Hippocampal formation (tissue), 2 donors: Measurements from ENCODE around the gene FNIP2.
"Not testable (repeated sequence)": the region's sequence is repeated elsewhere in the genome, so short reads cannot be mapped to it uniquely, and the experiment has no call there.

Source experiments
- DNase-seq, 2 donors: peaks; one replicate each; lab custom pipeline; 2025; lab: John Stamatoyannopoulos, UW

FNIP2 gene

DNA sequence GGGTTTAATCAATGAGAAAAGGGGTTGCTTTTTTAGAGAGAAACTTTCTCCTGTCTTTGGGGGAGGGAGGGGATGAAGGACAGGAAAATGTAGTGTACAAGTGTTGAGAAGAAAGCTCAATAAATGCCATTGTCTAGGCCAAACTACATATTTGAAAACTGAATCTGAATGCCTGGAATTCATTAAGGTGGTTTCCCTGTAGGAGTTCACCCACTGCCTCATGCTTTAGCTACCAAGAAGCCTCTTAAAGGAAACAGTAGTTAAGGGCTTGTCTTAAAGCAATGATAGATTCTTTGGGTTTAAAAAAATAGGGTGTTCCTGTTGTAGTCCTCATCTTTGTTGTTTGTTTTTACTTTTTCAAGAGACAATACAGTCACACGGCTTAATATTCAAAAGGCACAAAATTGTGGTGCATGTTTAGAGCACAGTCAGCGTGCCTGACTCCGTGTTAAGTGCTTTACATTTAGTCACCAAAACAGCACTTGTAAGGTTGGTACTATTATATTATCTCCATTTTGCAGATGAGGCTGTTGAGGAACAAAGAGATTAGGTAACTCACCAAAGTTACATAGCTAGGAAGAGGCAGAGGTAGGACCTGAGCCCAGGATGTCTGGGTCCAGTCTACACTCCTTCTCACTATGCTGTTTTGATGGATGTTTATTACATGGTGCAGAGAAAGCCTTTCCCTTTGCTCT, 46.0 kb downstream of the FNIP2 start:
- DNase-seq, result no peak

DNA sequence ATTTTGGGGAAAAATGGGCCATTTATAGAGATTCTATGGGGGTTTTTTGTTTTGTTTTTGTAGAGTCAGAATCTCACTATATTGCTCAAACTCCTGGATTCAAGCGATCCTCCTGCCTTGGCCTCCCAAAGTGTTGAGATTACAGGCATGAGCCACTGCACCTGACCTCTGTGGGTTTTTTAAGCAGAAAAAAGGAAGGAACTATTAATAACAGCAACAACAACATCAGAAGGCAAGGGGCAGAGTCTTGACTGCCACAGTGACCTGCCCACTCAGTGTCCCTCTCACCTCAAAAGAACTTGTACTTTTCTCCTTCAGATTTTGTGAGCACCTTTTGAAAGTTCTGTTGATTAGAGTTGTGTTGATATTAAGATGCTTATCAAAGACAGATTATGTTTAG, 48.1 kb downstream of the FNIP2 start:
- no peak for DNase-seq

DNA sequence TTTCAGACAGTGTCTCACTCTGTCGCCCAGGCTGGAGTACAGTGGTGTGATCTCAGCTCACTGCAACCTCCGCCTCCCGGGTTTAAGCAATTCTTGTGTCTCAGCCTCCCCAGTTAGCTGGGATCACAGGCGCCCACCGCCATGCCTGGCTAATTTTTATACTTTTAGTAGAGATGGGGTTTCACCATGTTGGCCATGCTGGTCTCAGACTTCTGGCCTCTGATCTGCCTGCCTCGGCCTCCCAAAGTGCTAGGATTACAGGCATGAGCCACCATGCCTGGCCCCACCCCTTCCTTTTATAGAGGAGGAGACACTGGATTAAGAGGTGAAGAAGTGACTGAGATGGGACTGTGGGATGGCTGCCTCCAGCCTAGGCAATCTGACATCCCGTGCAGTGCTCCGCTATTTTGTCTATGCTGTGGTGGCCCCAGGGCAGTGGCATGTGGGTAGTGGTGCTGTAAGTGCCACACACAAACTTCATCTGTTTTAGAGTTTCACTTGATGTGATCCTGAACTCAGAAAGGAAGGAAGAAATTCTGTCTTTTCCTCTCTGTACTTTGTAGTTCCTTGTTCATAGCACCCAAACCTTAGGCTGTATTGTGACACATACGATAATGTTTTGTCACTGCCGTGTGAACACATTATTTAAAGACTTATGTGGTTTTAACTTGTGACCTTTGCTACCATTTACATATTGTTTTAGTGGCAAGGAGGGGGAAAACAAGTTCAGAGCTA, 48.9 kb downstream of the FNIP2 start:
- no peak for DNase-seq

DNA sequence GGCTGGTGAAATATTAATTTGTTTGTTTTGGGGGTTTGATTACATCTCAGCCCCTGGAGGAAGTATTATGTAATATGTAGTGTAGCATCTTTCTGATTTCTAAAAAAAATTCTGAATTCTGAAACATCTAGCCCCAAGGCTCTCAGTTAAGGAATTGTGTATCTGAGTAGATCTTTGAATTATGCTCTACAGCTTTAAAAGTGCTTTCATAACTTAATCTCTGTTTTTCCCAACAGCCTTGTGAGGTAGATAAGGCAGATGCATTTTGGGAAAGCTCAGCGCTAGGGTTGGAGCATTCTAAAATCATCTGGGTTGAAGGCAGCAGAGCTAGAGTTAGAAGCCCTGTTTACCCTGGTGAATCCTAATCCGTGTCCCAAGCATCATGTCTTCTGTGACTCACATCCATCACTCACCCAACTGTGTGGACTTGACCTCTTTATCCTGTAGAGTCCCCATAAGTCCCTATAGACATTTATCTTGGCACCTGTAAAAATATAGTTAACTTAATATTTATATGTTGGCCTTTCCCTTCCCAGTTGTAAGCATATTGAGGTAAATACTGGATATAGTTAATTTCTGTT, 49.8 kb downstream of the FNIP2 start:
- no peak for DNase-seq

DNA sequence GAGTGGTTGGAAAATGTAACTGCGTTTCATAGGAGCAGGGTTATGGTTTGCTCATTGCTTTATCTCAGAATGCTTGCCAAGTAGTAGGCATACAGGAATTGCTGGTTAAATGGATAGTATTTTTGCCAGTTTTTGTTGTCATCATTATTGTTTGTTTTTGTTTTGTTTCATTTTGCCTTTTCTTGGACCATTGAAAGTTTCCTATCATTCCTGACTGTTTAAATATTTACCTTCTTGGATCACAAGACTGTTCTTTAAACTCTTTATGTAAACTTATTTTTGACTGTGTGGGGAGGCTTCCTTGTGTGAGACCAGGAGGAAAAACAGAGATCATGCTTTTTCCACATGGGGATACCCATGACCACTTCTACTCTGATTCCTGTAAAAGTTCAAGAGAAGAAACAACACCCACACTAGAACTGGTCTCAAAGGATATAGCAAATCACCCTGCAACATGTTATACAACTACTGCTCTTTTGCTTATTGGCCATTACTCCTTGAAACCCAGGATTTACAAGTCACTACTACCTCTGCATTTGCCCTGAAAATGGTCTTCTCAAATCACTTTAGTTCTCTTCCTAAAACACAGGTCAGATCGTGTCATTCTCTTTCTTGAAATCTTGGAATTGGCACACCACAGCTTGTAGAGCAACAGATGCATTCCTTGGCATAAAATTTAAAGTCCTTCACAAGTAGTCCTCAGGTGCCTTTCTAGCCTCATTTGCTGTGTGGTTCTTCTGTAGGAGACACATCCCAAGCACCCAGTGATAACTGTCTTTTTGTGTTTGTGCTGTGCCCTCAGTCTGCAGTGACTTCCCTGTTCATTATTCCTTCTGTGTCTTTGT, 51.3 kb downstream of the FNIP2 start:
- DNase-seq, result no peak

GRCh38 chr4:158821228-158821971, 52.6 kb downstream of the FNIP2 start:
- no peak for DNase-seq

GRCh38 chr4:158822348-158822747, 53.5 kb downstream of the FNIP2 start:
- no peak for DNase-seq

DNA sequence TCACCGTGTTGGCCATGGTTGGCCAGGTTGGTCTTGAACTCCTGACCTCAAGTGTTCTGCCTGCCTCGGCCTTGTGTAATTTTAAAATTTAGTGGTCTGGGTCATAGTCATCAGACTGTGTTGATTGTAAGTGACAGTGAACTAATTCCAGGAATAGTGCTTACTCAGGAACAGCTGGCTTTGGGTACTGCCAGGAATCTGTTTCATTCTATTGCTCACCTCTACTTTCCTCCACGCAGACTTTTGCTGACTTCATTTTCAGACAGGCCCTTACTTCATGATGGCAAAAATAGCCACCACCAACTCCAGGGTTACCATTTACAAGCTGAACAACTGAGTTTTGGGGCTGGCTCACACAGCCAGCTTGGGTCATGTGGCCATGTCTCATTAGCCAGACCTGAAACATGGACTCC, 54.6 kb downstream of the FNIP2 start:
- DNase-seq, result no peak

DNA sequence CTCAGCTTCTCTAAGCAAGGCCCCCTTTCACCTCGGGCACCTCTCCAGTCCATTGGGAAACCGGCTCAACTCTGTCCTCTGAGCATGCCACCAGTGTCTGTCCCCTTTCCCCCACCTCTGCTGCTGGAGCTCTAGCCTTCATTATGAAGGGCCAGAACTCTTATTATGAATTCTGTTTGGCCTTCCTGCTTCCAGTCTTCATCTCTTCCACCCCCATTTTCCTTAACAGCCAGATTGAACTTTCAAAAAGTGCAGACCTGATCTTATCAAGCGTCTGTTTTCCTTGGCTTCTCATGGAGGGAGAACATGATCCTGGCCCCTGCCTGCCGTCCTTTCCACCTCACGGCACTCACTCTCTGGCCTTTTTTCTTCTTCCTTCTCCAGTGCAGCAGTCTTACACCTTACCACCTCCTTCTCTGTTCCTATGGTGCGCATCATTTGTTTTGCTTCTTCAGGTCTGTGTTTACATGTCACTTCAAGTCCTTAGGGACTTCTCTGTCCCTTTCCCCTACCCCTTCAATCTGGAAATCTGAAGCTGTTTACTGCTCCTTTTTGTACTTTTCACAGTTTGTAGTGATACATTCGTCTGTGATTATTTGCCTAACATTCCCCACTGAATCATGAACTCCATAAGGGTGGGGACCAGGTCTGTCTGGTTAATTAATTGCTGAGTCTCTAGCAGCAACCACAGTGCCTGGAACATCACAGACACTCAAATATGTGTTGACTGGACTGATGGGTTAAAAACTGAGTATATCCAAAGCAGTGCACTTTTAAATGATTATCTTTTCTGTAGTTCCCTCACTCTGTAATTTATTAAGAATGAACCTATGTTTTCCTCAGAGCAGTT, 55.8 kb downstream of the FNIP2 start:
- no peak for DNase-seq

DNA sequence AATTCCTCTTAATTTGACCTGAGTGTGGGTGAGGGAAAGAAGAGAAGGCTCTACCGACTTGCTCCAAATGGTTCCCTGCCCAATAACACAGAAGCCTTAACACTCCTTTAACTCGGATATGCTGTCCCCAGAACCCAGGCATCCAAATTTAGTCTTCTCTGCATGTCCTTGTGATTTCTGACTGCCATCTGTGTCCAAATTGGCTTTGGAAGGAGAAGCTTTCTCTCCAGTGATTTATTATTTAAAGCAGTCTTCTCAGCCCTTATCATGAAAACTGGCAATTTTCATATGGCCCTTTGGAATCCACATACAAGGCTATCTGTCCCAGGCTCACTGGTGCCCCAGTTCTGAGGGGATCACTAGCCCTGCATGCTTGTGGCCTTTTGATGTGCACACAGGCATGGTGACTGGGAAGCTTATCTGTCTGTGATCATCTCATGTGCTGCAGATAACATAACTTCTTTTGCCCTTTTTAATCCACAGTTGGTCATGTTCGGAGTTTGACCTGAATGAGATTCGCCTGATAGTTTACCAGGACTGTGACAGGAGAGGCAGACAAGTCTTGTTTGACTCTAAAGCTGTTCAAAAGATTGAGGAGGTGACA, 56.7 kb downstream of the FNIP2 start:
- no peak for DNase-seq

DNA sequence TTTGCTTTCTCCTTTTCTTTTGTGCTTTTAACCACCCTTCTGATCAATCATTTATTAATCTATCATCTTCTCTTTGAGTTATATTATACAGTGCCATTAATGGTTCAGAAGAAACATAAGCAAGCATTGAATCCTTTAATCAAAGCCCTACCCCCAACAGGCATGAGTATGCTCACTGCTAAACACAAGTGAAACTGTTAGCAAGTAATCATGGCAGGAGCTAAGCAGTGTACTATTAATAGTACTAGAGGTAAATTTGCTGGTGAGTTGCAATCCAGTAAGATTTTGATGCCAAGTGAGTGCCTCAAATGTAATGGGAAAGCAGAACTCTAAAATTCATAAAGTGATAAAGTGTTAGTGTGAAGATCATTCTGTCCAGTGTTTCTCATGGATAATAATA, 57.2 kb downstream of the FNIP2 start:
- no peak for DNase-seq

GRCh38 chr4:158826882-158827281, 58.1 kb downstream of the FNIP2 start:
- DNase-seq, result no peak

- no peak for DNase-seq
Observed at GRCh38 chr4:158827543-158827981, 58.7 kb downstream of the FNIP2 start.

- DNase-seq, result not testable (repeated sequence)
Observed at GRCh38 chr4:158828151-158828550, 59.3 kb downstream of the FNIP2 start.

DNA sequence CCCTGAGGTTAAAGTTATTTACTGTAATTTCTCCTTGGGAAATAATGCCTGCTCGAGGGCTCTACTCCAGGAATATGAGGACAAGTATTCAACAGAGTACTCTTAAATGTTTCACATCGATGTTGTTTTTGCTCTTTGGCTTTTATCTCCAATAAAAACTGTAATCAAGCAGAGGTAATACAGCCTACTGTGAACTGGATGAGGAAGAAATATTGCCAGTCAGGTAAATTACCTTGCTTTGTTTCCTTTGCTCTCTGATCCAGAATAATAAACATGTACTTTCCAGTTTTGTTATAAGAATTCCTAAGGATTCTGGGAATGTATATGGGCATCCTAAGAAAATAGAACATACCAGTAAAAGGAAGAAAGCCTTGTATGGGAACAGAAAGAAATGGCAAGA, 60.4 kb downstream of the FNIP2 start:
- no peak for DNase-seq

GRCh38 chr4:158833602-158834001, 64.8 kb downstream of the FNIP2 start:
- DNase-seq, result no peak

GRCh38 chr4:158835226-158836001, 66.6 kb downstream of the FNIP2 start:
- no peak for DNase-seq

GRCh38 chr4:158836002-158836369, 67.2 kb downstream of the FNIP2 start:
- no peak for DNase-seq

- no peak for DNase-seq
Observed at GRCh38 chr4:158836828-158837449, 68.1 kb downstream of the FNIP2 start.
